Activated CD4-positive, CD25-positive, alpha-beta regulatory T cell treated with anti-CD3 and anti-CD28 coated beads, Interleukin-2, amount 50 U/mL, for 24 hours (primary cell): ENCODE results near the gene TAC3.
A peak's percentile ranks its signal among the peaks of the same experiment; 100 is the strongest.
"Not testable (repeated sequence)": the region's sequence is repeated elsewhere in the genome, so short reads cannot be mapped to it uniquely, and the experiment has no call there.

ENCODE experiments used
- ATAC-seq, 2 donors: fragments of 150-1000 bp; cut with Tn5 transposase; one replicate each; pipeline ENCODE4 v1.10.0; 2021; ENCODE audit warnings: mild to moderate bottlenecking in 1 of 2, moderate library complexity in 1 of 2

TAC3 gene

GRCh38 chr12:57016348-57016747 lies at the start of gene TAC3:
TSS of gene TAC3 (minus strand) at chr12:57016529. CDS start at chr12:57015797, 732 bp downstream.
- no peak for ATAC-seq

- ATAC-seq = peak; percentile 90 to 92
Measured at GRCh38 chr12:57063991-57064685, 47.8 kb upstream of the TAC3 start.

GRCh38 chr12:57058454-57058853 lies 42.1 kb upstream of the TAC3 start:
- no peak for ATAC-seq

GRCh38 chr12:57057067-57057751 lies 40.9 kb upstream of the TAC3 start:
- ATAC-seq = no peak

GRCh38 chr12:57055824-57056223 lies 39.5 kb upstream of the TAC3 start:
- ATAC-seq = no peak

- not testable (repeated sequence) for ATAC-seq
Measured at GRCh38 chr12:57053901-57054300, 37.6 kb upstream of the TAC3 start.

GRCh38 chr12:57053146-57053545 lies 36.8 kb upstream of the TAC3 start:
- ATAC-seq = not testable (repeated sequence)

GRCh38 chr12:57051011-57051410 lies 34.7 kb upstream of the TAC3 start:
- no peak for ATAC-seq

GRCh38 chr12:57049890-57050289 lies 33.6 kb upstream of the TAC3 start, which contains the start of gene MYO1A:
TSS of gene MYO1A (minus strand) at chr12:57050129. CDS start at chr12:57048323, 1,806 bp downstream.
- ATAC-seq = no peak

GRCh38 chr12:57049119-57049446 lies 32.8 kb upstream of the TAC3 start:
- no peak for ATAC-seq

GRCh38 chr12:57048423-57049118 lies 32.2 kb upstream of the TAC3 start:
- ATAC-seq = no peak

- no peak for ATAC-seq
Measured at GRCh38 chr12:57047981-57048380, 31.7 kb upstream of the TAC3 start.

GRCh38 chr12:57046947-57047890 lies 30.9 kb upstream of the TAC3 start:
- peak; percentile 83 to 87 for ATAC-seq

- ATAC-seq = no peak
Measured at GRCh38 chr12:57046086-57046791, 29.9 kb upstream of the TAC3 start.

- no peak for ATAC-seq
Measured at GRCh38 chr12:57044889-57045288, 28.6 kb upstream of the TAC3 start.

GRCh38 chr12:57044468-57044867 lies 28.1 kb upstream of the TAC3 start:
- ATAC-seq = no peak

GRCh38 chr12:57042695-57043094 lies 26.4 kb upstream of the TAC3 start:
- ATAC-seq = no peak

GRCh38 chr12:57040750-57041149 lies 24.4 kb upstream of the TAC3 start:
- ATAC-seq = no peak

GRCh38 chr12:57040211-57040610 lies 23.9 kb upstream of the TAC3 start:
- no peak for ATAC-seq

GRCh38 chr12:57039016-57039798 lies 22.9 kb upstream of the TAC3 start:
- ATAC-seq = no peak

- no peak for ATAC-seq
Measured at GRCh38 chr12:57037264-57037663, 20.9 kb upstream of the TAC3 start.
